GM10266 (cell line): ENCODE measurements around the gene ZNF219.

Experiments
- DNase-seq: peaks from one replicate; pipeline ENCODE4 v3.0.0; 2012; ENCODE audit errors: extremely low spot score
- TF ChIP-seq, protein P1 (sequence below): IDR thresholded peaks from 2 replicates; pipeline ENCODE4 v1.5.1; 2012; ENCODE audit warnings: mild to moderate bottlenecking, low read depth; ENCODE audit not compliant: control insufficient read depth, insufficient read depth; ENCODE audit errors: missing control alignments

ZNF219 gene

DNA sequence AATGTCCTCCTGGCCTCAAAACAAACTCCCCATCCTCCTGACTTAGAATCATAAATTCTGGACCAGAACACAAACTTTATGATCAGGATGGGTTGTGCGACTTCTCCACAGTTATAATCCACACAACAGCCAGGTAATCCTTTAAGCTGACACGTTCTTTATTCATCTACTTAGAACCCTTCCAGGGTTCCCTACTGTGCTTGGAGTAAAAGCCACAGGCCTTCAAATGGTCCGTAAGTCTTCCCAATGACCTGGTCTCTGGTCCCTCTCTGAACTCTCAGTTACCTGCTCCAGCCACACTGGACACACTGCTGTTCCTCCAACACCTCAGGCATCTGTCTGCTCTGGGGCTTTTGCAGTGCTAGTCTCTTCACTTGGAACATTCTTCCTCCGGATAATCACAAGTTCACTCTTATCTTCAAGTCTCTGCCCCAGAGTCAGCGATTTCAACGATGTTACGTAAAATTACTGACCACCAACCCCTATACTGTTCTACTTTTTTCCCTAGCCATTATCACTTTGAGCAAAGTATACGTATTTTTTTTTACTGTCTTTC, 58.0 kb downstream of the ZNF219 start:
- no peak for DNase-seq
- TF ChIP-seq, protein P1, sequence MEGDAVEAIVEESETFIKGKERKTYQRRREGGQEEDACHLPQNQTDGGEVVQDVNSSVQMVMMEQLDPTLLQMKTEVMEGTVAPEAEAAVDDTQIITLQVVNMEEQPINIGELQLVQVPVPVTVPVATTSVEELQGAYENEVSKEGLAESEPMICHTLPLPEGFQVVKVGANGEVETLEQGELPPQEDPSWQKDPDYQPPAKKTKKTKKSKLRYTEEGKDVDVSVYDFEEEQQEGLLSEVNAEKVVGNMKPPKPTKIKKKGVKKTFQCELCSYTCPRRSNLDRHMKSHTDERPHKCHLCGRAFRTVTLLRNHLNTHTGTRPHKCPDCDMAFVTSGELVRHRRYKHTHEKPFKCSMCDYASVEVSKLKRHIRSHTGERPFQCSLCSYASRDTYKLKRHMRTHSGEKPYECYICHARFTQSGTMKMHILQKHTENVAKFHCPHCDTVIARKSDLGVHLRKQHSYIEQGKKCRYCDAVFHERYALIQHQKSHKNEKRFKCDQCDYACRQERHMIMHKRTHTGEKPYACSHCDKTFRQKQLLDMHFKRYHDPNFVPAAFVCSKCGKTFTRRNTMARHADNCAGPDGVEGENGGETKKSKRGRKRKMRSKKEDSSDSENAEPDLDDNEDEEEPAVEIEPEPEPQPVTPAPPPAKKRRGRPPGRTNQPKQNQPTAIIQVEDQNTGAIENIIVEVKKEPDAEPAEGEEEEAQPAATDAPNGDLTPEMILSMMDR: no peak
